Measurements from ENCODE around the gene GPN2.

The GPN2 gene

DNA sequence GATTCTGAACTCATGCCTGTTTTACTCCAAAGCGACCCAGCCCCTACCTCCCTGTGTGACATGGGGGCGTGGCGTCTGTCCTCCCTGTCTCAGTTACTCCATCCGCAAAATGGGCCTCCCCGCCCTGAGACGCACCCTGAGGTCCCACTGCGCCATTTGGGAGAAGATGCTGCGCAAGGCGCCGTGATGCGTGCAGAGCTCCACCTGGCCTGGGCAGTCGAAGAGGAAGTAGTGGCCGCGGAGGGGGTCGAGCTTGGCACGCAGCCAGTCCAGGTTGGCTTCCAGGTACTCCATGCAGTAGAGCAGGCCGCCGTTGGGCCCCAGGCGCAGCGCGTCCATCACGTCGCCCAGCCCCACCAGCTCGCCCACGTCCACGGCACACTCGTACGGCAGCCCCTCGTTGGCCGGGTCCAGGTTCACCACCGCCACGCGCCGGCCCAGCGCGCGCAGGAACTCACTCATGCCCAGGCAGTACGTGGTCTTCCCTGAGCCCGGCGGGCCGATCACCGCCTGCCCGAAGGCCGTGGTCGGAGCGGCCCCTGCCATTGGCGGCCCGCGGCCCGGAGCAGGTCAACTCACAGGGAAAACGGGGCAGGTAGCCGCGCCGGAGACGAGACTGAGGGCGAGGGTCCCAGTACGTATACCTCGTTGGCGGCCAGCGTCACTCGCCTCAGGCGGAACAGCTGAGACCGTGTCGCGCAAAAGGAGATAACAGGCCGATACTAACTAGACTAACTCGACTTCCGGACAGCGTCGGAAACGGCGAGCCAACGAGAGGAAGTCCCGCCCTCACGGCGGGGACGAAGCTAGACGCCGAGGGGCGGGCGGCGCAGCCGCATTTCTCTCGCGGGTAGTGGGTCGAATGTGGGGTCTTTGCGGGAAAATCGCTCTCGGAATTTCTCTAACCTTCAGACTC lies at the start of gene GPN2:
GPN2 (minus strand) TSS at position 733 of the 916 bp plus-strand sequence; CDS start at position 546, 187 bp downstream.
- TF ChIP-seq, protein P1, sequence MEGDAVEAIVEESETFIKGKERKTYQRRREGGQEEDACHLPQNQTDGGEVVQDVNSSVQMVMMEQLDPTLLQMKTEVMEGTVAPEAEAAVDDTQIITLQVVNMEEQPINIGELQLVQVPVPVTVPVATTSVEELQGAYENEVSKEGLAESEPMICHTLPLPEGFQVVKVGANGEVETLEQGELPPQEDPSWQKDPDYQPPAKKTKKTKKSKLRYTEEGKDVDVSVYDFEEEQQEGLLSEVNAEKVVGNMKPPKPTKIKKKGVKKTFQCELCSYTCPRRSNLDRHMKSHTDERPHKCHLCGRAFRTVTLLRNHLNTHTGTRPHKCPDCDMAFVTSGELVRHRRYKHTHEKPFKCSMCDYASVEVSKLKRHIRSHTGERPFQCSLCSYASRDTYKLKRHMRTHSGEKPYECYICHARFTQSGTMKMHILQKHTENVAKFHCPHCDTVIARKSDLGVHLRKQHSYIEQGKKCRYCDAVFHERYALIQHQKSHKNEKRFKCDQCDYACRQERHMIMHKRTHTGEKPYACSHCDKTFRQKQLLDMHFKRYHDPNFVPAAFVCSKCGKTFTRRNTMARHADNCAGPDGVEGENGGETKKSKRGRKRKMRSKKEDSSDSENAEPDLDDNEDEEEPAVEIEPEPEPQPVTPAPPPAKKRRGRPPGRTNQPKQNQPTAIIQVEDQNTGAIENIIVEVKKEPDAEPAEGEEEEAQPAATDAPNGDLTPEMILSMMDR (IDR thresholded peaks at IDR 0.05), result no peak
- peak within 1 kb of the TSS; percentile 86 for H3K4me3 ChIP-seq
- peak within 1 kb of the TSS; percentile 84 to 88 for H3K27ac ChIP-seq
- DNase-seq (ENCODE audit: low spot score), result peak; percentile 82

DNA sequence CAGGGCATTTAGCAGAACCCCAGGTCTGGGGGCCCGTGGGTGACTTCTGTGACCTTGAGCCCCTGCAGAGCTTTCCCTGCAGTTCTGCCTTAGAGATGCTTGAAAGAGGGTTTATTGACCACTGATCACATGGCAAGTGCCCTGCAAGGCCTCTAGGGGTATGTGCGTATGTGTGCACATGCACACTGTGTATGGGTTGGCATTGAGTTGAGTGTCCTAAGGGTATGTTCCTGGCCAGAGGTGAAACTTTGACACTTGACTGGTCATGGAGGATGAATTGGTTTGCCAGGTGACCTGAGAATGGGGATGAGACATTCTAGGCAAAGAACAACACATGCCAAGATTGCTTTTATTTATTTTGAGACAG lies 48.6 kb upstream of the GPN2 start:
- no peak overlapping the region for H3K27ac ChIP-seq
- DNase-seq (ENCODE audit: low spot score), result no peak
- no peak overlapping the region for H3K4me3 ChIP-seq
- TF ChIP-seq, protein P1 (IDR thresholded peaks at IDR 0.05), result no peak

DNA sequence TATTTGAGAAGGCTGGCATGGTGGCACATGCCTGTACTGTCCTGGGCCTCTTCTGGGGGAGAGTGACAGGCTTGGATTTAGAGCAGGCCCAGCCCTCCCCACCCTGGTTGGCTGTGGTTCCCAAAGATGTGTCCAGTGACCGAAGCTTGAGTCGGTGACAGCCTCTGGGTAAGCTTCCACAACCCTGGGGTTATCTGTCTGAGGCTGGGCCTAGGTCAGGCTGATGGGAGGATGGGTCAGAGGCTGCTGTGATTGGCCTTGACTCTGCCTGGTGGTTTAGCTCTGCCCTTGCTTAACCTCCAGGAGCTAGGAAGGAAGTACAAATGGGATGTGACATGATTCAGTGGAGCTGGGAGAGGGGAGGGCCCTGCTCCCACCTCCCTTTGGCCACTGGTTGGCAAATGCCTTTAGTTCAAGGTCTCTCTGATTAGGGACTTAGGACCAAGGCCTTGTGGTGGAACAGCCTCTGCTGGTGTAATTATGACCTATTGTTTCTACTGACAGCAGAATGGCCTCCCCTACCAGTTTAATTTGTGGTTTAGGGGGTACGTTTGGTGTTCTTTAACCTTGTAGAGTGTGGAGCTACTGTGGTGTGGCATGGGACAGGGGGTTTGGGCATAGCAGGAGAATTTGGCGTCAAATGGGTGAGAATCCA lies 48.0 kb upstream of the GPN2 start:
- Histone ChIP-seq H3K4me3 (no peak overlapping the region), H3K27ac (no peak overlapping the region)
- TF ChIP-seq, protein P1 (IDR thresholded peaks at IDR 0.05), result no peak
- no peak for DNase-seq (ENCODE audit: low spot score)

DNA sequence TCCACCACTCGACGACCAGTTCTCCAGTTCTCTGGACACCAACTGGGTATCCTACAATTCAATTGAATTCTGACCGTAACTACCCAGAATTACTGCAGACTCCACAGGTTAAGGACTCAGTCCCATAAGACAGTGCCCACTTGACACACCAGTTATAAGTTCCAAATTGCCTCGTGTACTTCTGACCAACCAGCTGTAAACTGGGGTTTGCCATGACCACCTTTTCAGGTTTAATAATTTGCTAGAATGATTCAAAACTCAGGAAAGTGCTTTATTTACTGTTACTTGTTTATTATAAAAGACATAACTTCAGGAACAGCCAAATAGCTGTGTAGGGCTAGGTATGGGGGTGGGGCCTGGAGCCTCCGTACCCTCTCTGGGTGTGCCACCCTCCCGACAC lies 46.7 kb upstream of the GPN2 start:
- Histone ChIP-seq H3K4me3 (no peak overlapping the region), H3K27ac (no peak overlapping the region)
- TF ChIP-seq, protein P1 (IDR thresholded peaks at IDR 0.05), result no peak
- no peak for DNase-seq (ENCODE audit: low spot score)

DNA sequence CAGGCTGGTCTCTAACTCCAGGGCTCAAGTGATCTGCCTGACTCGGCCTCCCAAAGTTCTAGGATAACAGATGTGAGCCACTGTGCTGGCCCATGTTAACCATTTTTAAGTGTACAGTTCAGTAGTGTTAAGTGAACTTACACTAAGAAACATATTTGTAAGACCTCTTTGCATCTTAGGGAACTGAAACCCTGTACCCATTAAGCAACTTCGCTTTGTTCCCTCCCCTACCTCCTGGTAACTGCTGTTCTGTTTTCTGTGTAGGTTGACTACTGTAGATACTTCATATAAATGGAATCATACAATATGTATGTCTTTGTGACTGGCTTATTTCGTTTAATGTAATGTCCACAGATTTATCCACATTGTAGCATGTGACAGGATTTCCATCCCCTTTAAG lies 42.4 kb upstream of the GPN2 start:
- TF ChIP-seq, protein P1 (IDR thresholded peaks at IDR 0.05), result no peak
- Histone ChIP-seq H3K4me3 (no peak overlapping the region), H3K27ac (no peak overlapping the region)
- DNase-seq (ENCODE audit: low spot score), result no peak

DNA sequence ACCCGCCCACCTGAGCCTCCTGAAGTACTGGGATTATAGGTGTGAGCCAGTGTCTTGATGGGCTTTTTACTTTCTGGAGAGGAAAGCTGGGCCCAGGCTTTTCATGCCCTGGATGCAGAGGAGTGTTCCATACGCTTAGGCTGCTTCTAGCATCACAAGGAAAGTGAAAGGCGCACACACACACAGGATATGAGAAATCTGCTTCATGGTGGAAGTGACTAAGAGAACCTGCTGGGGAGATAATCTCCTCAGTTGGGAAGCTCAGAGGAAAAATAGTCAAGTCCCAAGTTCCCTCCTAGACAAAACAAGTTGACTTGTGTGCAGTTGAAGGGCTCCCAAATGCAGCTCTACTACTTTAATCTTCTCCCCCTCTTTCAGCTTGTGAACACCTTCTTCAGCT lies 33.6 kb upstream of the GPN2 start:
- TF ChIP-seq, protein P1 (IDR thresholded peaks at IDR 0.05), result no peak
- DNase-seq (ENCODE audit: low spot score), result no peak
- Histone ChIP-seq H3K27ac (no peak overlapping the region), H3K4me3 (no peak overlapping the region)

Data from coronary artery (tissue), 2 donors.